ENCODE data around the gene ZNF74. TPM values are rescaled to one million over a fixed set of nuclear protein-coding genes. Genes with fewer than 3 reads are reported as not detected.

The ZNF74 gene
- total RNA-seq, 4 donors from 2014 or later = 9.8 to 15.0 (median 12.0) TPM

DNA sequence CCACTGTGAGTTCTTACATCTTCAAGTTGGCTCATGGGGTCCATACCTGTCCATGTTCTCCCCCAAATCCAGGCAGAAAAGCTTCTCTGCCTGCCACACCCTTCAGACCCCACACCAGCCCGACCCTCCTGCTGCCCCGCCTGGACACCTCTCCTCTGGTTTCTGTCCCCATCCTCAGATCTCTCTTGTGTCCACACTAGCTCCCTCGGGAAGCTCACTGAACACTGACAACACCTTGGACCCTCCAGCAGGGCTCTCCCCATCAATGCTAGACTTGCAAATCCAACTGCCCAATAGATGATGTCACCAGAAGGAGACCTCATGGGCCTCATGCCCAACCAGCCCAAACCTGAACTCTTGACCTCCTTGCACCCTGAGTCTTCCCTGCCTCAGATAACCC, 40.8 kb downstream of the ZNF74 start:
- Histone ChIP-seq H3K36me3 (no peaks in the 10 kb centered on the region), H3K27me3 (no peaks in the 10 kb centered on the region), H3K9me3 (no peaks in the 10 kb centered on the region), H3K27ac (no peak overlapping the region), H3K4me1 (peaks cover 43 to 62% of the 10 kb centered on the region in 2 donors), H3K4me3 (replicated peaks in 1 of 3) (no peak overlapping the region)
- intact Hi-C loops (cut with DNase I) = no loop called here
- TF ChIP-seq POLR2A (IDR thresholded peaks at IDR 0.05) = no peak
- TF ChIP-seq, protein P1, sequence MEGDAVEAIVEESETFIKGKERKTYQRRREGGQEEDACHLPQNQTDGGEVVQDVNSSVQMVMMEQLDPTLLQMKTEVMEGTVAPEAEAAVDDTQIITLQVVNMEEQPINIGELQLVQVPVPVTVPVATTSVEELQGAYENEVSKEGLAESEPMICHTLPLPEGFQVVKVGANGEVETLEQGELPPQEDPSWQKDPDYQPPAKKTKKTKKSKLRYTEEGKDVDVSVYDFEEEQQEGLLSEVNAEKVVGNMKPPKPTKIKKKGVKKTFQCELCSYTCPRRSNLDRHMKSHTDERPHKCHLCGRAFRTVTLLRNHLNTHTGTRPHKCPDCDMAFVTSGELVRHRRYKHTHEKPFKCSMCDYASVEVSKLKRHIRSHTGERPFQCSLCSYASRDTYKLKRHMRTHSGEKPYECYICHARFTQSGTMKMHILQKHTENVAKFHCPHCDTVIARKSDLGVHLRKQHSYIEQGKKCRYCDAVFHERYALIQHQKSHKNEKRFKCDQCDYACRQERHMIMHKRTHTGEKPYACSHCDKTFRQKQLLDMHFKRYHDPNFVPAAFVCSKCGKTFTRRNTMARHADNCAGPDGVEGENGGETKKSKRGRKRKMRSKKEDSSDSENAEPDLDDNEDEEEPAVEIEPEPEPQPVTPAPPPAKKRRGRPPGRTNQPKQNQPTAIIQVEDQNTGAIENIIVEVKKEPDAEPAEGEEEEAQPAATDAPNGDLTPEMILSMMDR (IDR thresholded peaks at IDR 0.05) = no peak
- 90 to 96% methylated on average over 3 of the region's 3 CpGs for WGBS, 2 donors
- DNase-seq = no peak

GRCh38 chr22:20435436-20436306, 41.7 kb downstream of the ZNF74 start:
- WGBS, 2 donors = 67 to 78% methylated on average over 10 of the region's 11 CpGs

DNA sequence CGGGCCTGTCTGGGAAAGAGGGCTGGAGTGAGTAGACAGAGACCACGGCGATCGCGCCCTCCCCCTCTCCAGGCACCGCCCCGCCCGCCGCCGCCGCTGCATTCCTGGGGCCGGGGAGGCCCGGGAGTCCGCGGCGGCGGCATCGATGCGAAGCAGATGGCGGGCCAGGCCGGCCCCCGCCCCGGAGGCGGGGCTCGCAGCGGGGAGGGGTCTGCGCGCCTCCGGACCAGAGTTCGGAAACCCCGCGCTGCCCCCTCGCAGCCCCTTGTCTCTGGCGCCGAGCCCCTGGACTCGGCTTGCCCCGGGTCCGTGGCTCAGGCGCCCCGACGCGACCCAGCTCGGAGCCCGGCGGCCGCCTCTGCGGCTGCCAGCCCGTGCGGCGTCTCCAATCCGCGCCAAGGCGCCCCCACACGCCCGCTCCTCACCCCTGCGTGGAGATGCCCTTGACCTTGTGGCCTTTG, 42.4 kb downstream of the ZNF74 start:
- peak overlapping the region in 2 of 3 donors; percentile 23 to 52 for H3K4me3 ChIP-seq (replicated peaks in 1 of 3)
- WGBS, 2 donors = 8 to 10% methylated on average over 2 of the region's 56 CpGs
- H3K27ac ChIP-seq = peak overlapping the region in 2 of 3 donors; percentile 19 to 26
- peak; percentile 54 to 57 for DNase-seq
- H3K4me1 ChIP-seq = peaks cover 32 to 55% of the 10 kb centered on the region in 2 donors
- H3K9me3 ChIP-seq = no peaks in the 10 kb centered on the region
- no peaks in the 10 kb centered on the region for H3K36me3 ChIP-seq
- intact Hi-C loops (cut with DNase I) = no loop called here
- TF ChIP-seq, protein P1 (IDR thresholded peaks at IDR 0.05) = no peak
- no peaks in the 10 kb centered on the region for H3K27me3 ChIP-seq

More at GRCh38 chr22:20435436-20436306, 41.7 kb downstream of the ZNF74 start:
- peak overlapping the region in 1 of 3 donors; percentile 26 for H3K27ac ChIP-seq
- no peak for DNase-seq
- TF ChIP-seq, protein P1 (IDR thresholded peaks at IDR 0.05) = no peak
- no peak for TF ChIP-seq POLR2A (IDR thresholded peaks at IDR 0.05)
- H3K9me3 ChIP-seq = no peaks in the 10 kb centered on the region
- peak overlapping the region in 1 of 3 donors; percentile 52 for H3K4me3 ChIP-seq (replicated peaks in 1 of 3)
- no peaks in the 10 kb centered on the region for H3K36me3 ChIP-seq
- intact Hi-C loops (cut with DNase I) = no loop called here
- no peaks in the 10 kb centered on the region for H3K27me3 ChIP-seq
- peaks cover 38 to 56% of the 10 kb centered on the region in 2 donors for H3K4me1 ChIP-seq

DNA sequence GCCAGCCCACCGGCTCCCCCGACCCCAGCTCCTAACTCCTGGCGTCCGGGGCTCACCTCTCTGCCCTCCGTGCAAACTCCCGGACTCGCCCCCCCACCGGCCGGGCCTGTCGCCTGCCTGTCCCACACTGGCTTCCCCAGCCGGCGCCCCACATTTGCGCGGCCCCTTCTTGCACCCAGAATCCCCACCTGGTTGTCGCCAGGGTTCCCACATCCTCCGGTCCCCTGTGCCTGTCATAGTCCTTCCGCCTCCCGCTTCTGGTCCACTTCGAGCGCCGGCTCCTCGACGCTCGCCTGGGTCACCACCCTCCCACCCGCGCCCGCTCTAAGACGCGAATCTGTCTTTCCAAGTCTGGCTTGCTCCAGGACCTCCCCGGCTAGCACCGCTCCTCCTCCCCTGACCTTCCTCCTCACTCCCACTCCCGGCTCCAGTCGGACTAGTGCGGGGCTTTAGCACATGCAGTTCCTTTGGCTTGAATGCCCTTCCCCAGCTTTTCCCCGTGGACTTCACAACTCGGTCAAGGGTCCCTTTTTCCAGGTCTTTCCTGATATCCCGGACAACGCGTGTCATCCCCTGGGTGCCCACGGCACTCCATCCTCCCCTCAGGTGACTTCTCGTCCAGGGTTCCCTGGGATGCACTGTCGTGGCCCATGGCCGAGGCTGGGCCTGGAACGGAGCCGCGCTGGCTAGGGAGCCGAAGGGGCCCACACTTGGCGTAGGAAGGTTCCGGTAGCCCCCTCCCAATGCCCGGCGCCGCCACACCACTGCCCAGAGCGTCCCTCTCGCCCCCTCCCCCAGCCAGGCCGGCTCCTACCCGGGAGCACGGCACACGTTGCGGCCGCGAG, 43.0 kb downstream of the ZNF74 start:
- Histone ChIP-seq H3K4me1 (peaks cover 29 to 48% of the 10 kb centered on the region in 2 donors), H3K9me3 (no peaks in the 10 kb centered on the region), H3K27ac (peak overlapping the region; percentile 19 to 58 (median 33)), H3K4me3 (replicated peaks in 1 of 3) (peak overlapping the region; percentile 47 to 53 (median 52)), H3K27me3 (no peaks in the 10 kb centered on the region), H3K36me3 (peaks cover 0 to 2% of the 10 kb centered on the region in 2 donors)
- WGBS, 2 donors = 2 to 3% methylated on average over 42 to 46 of the region's 61 CpGs
- peak in 1 of 2 donors; percentile 30 for DNase-seq
- intact Hi-C loops (cut with DNase I) = no loop called here
- TF ChIP-seq POLR2A (IDR thresholded peaks at IDR 0.05) = no peak
- TF ChIP-seq, protein P1 (IDR thresholded peaks at IDR 0.05) = no peak
